Spleen (tissue), 11 donors: ENCODE measurements around the gene MACROD2. TPM values are rescaled to one million over a fixed set of nuclear protein-coding genes. Genes with fewer than 3 reads are reported as not detected.

Experiments
- DNase-seq: peaks from one replicate; pipeline ENCODE4 v3.0.0-alpha.2; 2020
- H3K27ac ChIP-seq, 8 donors: fragments of 200-600 bp; sonication (generic) in 7 of 8; 1 replicate in 4 of 8; 2 replicates in 4 of 8; pipeline versions ENCODE4 v1.5.0 to v1.8.0; 2016 to 2021; ENCODE audit warnings: inconsistent platforms in 4 of 8, mild to moderate bottlenecking in 4 of 8, moderate library complexity in 1 of 8
- H3K27me3 ChIP-seq, 7 donors: fragments of 200-600 bp; sonication (generic) in 6 of 7; replicated peaks in 1 of 7; 1 replicate in 4 of 7; 2 replicates in 3 of 7; pipeline versions ENCODE4 v1.5.0 to v1.8.0; 2016 to 2021; ENCODE audit warnings: inconsistent platforms in 3 of 7, mild to moderate bottlenecking in 1 of 7
- H3K36me3 ChIP-seq, 6 donors: fragments of 200-600 bp; sonication (generic) in 5 of 6; 1 replicate in 4 of 6; 2 replicates in 2 of 6; pipeline versions ENCODE4 v1.5.0 to v1.8.0; 2016 to 2021; ENCODE audit warnings: inconsistent platforms in 2 of 6
- H3K4me1 ChIP-seq, 6 donors: fragments of 200-600 bp; sonication (generic) in 5 of 6; 1 replicate in 3 of 6; 2 replicates in 3 of 6; pipeline versions ENCODE4 v1.5.0 to v1.8.0; 2016 to 2021; ENCODE audit warnings: inconsistent platforms in 3 of 6
- H3K4me3 ChIP-seq, 8 donors: fragments of 200-600 bp; sonication (generic) in 7 of 8; 1 replicate in 4 of 8; 2 replicates in 4 of 8; pipeline versions ENCODE4 v1.5.0 to v1.8.0; 2016 to 2021; ENCODE audit warnings: inconsistent platforms in 4 of 8, mild to moderate bottlenecking in 4 of 8, moderate library complexity in 2 of 8
- H3K9me3 ChIP-seq, 8 donors: fragments of 200-600 bp; sonication (generic) in 7 of 8; 1 replicate in 4 of 8; 2 replicates in 4 of 8; pipeline versions ENCODE4 v1.5.0 to v1.8.0; 2016 to 2021; ENCODE audit warnings: inconsistent platforms in 4 of 8
- POLR2A ChIP-seq, 3 donors: fragments of 450-650 bp; IDR thresholded peaks; one replicate each; pipeline ENCODE4 v1.5.1; 2017; ENCODE audit warnings: antibody characterized with exemption in 3 of 3, mild to moderate bottlenecking in 1 of 3
- POLR2AphosphoS5 ChIP-seq, 3 donors: sonication (generic); formaldehyde crosslinking; IDR thresholded peaks; one replicate each; pipeline ENCODE4 v1.5.1; 2017; ENCODE audit warnings: antibody characterized with exemption in 3 of 3
- WGBS, 5 donors: extraction: QIAGEN DNeasy Blood & Tissue Kit in 3 of 5; methylation state at CpG; one replicate each; pipeline versions ENCODE4 v1.1.5 to v1.1.7; 2013 to 2018; 5-methylcytosine and 5-hydroxymethylcytosine counted together
- intact Hi-C: fragments of 100-400 bp; cut with DNase I; formaldehyde crosslinking; loops from one replicate; pipeline ENCODE4 v1.15.0; 2023; ENCODE audit warnings: low total_unique reads
- polyA plus RNA-seq, 3 donors: library from polyadenylated mRNA; stranded (reverse); fragments of 200-250 nt; gene quantifications; one replicate each; pipeline ENCODE4 v1.2.1, GENCODE V29; 2013
- total RNA-seq, 7 donors: library from RNA; depleted of rRNA in 3 of 7; stranded (reverse); fragments of >200 nt in 3 of 7; fragmentation: NEBNext Ultra II Directional in 4 of 7; extraction: Animal tissue kit (Norgen Biotek cat#: 25700) in 4 of 7; gene quantifications; one replicate each; pipeline versions ENCODE4 v1.1.0 to v1.2.1, GENCODE V29; 2016 to 2021
- TF ChIP-seq, protein P1 (sequence below), 11 experiments: fragments of 200-600 bp in 7 of 11; fragments of 450-650 bp in 4 of 11; sonication (generic) in 4 of 11; IDR thresholded peaks in 8 of 11; conservative IDR thresholded peaks in 3 of 11; 1 replicate in 7 of 11; 2 replicates in 4 of 11; pipeline versions ENCODE4 v1.4.0 to v1.8.0; 2016 to 2021; ENCODE audit warnings: antibody characterized with exemption in 11 of 11, inconsistent platforms in 4 of 11, mild to moderate bottlenecking in 1 of 11
- donor health status: healthy with polysubstance abuse.
- donor health status: DM: no; HTN: no; CAD: no; lungs with moderate emphysema.
- donor health status: DM: no; HTN: no; CAD: no.
- donor health status: Bipolar disorder and iron deficiency.
- donor health status: healthy.
- donor health status: DM: no; HTN: no; CAD: no.
- donor health status: DM: yes; HTN: yes; CAD: no.

MACROD2 gene
- total and polyA plus RNA-seq, 10 donors: 1.5 to 4.7 (median 3.4) TPM

GRCh38 chr20:14093652-14094051 is 98.3 kb downstream of the MACROD2 start:
- Histone ChIP-seq H3K36me3 (no peaks in the 10 kb centered on the region), H3K27ac (no peak overlapping the region), H3K4me1 (no peaks in the 10 kb centered on the region), H3K9me3 (no peaks in the 10 kb centered on the region), H3K27me3 (no peaks in the 10 kb centered on the region), H3K4me3 (no peak overlapping the region)
- intact Hi-C loops: no loop called here
- DNase-seq: no peak
- 59 to 72% (median 68%) methylated on average over 1 of the region's 1 CpG for WGBS, 5 donors
- no peak for TF ChIP-seq POLR2A (IDR thresholded peaks at IDR 0.05)
- TF ChIP-seq, protein P1, sequence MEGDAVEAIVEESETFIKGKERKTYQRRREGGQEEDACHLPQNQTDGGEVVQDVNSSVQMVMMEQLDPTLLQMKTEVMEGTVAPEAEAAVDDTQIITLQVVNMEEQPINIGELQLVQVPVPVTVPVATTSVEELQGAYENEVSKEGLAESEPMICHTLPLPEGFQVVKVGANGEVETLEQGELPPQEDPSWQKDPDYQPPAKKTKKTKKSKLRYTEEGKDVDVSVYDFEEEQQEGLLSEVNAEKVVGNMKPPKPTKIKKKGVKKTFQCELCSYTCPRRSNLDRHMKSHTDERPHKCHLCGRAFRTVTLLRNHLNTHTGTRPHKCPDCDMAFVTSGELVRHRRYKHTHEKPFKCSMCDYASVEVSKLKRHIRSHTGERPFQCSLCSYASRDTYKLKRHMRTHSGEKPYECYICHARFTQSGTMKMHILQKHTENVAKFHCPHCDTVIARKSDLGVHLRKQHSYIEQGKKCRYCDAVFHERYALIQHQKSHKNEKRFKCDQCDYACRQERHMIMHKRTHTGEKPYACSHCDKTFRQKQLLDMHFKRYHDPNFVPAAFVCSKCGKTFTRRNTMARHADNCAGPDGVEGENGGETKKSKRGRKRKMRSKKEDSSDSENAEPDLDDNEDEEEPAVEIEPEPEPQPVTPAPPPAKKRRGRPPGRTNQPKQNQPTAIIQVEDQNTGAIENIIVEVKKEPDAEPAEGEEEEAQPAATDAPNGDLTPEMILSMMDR (IDR thresholded peaks at IDR 0.05 in 8 of 11, conservative IDR thresholded peaks at IDR 0.05 in 3 of 11): no peak
- TF ChIP-seq POLR2AphosphoS5 (IDR thresholded peaks at IDR 0.05): no peak

- no peak overlapping the region for H3K27ac ChIP-seq
- 76 to 94% (median 84%) methylated on average over 1 of the region's 1 CpG for WGBS, 5 donors
- no peaks in the 10 kb centered on the region for H3K4me1 ChIP-seq
Measured at GRCh38 chr20:14098261-14098660, 102.9 kb downstream of the MACROD2 start.

DNA sequence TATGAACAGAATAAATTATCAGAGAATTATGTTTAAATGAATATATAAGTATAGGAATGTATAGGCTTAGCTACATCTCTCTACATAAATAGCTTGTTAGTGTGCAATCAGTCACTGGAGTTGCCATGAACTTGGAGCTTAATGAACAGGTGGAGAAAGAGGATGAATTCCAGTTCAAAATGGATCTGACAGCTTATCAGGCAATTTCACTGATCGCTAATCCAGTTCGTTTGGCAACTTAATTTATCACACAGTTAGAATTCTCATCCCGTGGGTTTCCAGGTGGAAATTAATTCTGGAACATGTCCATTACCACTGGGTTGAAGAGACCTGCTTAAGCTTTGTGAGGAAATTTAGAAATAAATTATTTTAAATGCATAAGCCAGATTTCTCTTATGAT is 118.1 kb downstream of the MACROD2 start:
- Histone ChIP-seq H3K27ac (no peak overlapping the region), H3K4me3 (no peak overlapping the region), H3K9me3 (peaks cover 0 to 25% (median 16%) of the 10 kb centered on the region in 8 donors), H3K4me1 (no peaks in the 10 kb centered on the region), H3K27me3 (no peaks in the 10 kb centered on the region), H3K36me3 (no peaks in the 10 kb centered on the region)
- TF ChIP-seq POLR2AphosphoS5 (IDR thresholded peaks at IDR 0.05): no peak
- TF ChIP-seq, protein P1 (IDR thresholded peaks at IDR 0.05 in 8 of 11, conservative IDR thresholded peaks at IDR 0.05 in 3 of 11): no peak
- no peak for TF ChIP-seq POLR2A (IDR thresholded peaks at IDR 0.05)
- 68 to 83% (median 74%) methylated on average over 3 of the region's 3 CpGs for whole genome bisulfite sequencing, 5 donors
- intact Hi-C loops: no loop called here
- DNase-seq: no peak

More at GRCh38 chr20:14098261-14098660, 102.9 kb downstream of the MACROD2 start:
- H3K36me3 ChIP-seq: no peaks in the 10 kb centered on the region
- DNase-seq: no peak
- TF ChIP-seq, protein P1 (IDR thresholded peaks at IDR 0.05 in 8 of 11, conservative IDR thresholded peaks at IDR 0.05 in 3 of 11): no peak
- no peak for TF ChIP-seq POLR2AphosphoS5 (IDR thresholded peaks at IDR 0.05)
- TF ChIP-seq POLR2A (IDR thresholded peaks at IDR 0.05): no peak
- H3K9me3 ChIP-seq: no peaks in the 10 kb centered on the region
- H3K4me3 ChIP-seq: no peak overlapping the region
- intact Hi-C loops: no loop called here
- no peaks in the 10 kb centered on the region for H3K27me3 ChIP-seq

DNA sequence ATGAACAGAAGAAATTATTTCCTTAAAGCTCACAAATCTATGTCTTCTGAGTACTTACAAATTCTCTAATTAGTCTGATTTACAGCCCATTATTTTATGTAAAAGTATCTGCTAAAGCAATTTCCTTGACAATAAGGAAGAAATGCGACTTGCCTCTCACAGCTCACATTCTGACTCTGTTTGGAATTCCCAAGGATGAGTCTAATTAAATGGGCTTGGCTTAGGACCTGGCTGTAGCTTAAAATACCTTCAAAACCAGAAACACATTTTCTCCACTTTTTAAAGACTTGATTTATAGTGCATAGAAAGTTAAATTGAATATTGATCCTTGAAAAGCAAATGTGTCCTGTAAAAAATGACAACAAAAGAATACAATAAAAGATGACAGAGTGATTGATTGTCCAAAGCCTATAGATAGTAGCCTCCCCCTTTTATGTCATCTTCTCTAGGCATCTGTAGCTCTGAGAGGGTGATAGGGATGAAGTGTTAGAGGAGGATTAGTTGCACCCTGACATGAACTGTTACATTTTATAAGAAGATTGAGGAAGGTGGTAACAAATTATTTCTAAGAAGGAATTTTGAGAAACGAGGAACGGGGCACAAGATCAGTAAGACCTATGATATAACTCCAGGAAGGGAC is 118.9 kb downstream of the MACROD2 start:
- H3K9me3 ChIP-seq: peaks cover 0 to 22% (median 16%) of the 10 kb centered on the region in 8 donors
- intact Hi-C loops: no loop called here
- DNase-seq: no peak
- no peak overlapping the region for H3K4me3 ChIP-seq
- H3K36me3 ChIP-seq: no peaks in the 10 kb centered on the region
- H3K4me1 ChIP-seq: no peaks in the 10 kb centered on the region
- TF ChIP-seq POLR2A (IDR thresholded peaks at IDR 0.05) (no peak), POLR2AphosphoS5 (IDR thresholded peaks at IDR 0.05) (no peak)
- TF ChIP-seq, protein P1 (IDR thresholded peaks at IDR 0.05 in 8 of 11, conservative IDR thresholded peaks at IDR 0.05 in 3 of 11): no peak
- no peak overlapping the region for H3K27ac ChIP-seq
- H3K27me3 ChIP-seq: no peaks in the 10 kb centered on the region
- WGBS, 5 donors: 68 to 77% (median 72%) methylated on average over 3 of the region's 3 CpGs
